H9 (cell line): ENCODE results near the gene EXOC3. TPM values are rescaled to one million over a fixed set of nuclear protein-coding genes. Genes with fewer than 3 reads are reported as not detected.

Experiments used
- DNase-seq: peaks from one replicate; pipeline ENCODE4 v3.0.0-alpha.2; 2017
- H2AFZ ChIP-seq: one replicate; pipeline ENCODE4 v1.6.1; 2013; ENCODE audit warnings: mild to moderate bottlenecking, low read length, control low read depth, moderate library complexity
- H2AK5ac ChIP-seq: 2 replicates; pipeline ENCODE4 v1.6.1; 2013; ENCODE audit warnings: low read length, control low read depth, mixed read lengths; ENCODE audit not compliant: insufficient read length
- H2BK120ac ChIP-seq: one replicate; pipeline ENCODE4 v1.6.1; 2013; ENCODE audit warnings: low read depth, mild to moderate bottlenecking, low read length, control low read depth, inconsistent platforms; ENCODE audit not compliant: poor library complexity, severe bottlenecking
- H2BK12ac ChIP-seq: 2 replicates; pipeline ENCODE4 v1.6.1; 2013; ENCODE audit warnings: low read length, control low read depth, mixed read lengths, low read depth; ENCODE audit not compliant: insufficient read length
- H2BK15ac ChIP-seq: 2 replicates; pipeline ENCODE4 v1.6.1; 2013; ENCODE audit warnings: low read depth, low read length, control low read depth
- H2BK20ac ChIP-seq: one replicate; pipeline ENCODE4 v1.6.1; 2013; ENCODE audit warnings: low read depth, mild to moderate bottlenecking, low read length, control low read depth, inconsistent platforms; ENCODE audit not compliant: poor library complexity, severe bottlenecking
- H2BK5ac ChIP-seq: 2 replicates; pipeline ENCODE4 v1.6.1; 2013; ENCODE audit warnings: low read length, control low read depth, mixed read lengths; ENCODE audit not compliant: insufficient read length
- H3K14ac ChIP-seq: 2 replicates; pipeline ENCODE4 v1.6.1; 2013; ENCODE audit warnings: low read length, control low read depth; ENCODE audit not compliant: insufficient read depth
- H3K18ac ChIP-seq: 2 replicates; pipeline ENCODE4 v1.6.1; 2013; ENCODE audit warnings: low read depth, mild to moderate bottlenecking, mixed read lengths, low read length, control low read depth; ENCODE audit not compliant: insufficient read length
- H3K23ac ChIP-seq: 2 replicates; pipeline ENCODE4 v1.6.1; 2013; ENCODE audit warnings: low read length, control low read depth, mixed read lengths, low read depth; ENCODE audit not compliant: insufficient read length
- H3K23me2 ChIP-seq: 2 replicates; pipeline ENCODE4 v1.6.1; 2013; ENCODE audit warnings: low read depth, mild to moderate bottlenecking, mixed read lengths, low read length, control low read depth; ENCODE audit not compliant: insufficient read length, poor library complexity, severe bottlenecking
- H3K27ac ChIP-seq: 2 replicates; pipeline ENCODE4 v1.5.1; 2013; ENCODE audit warnings: low read length, control low read depth, mixed read lengths, low read depth; ENCODE audit not compliant: insufficient read length
- H3K27me3 ChIP-seq: 2 replicates; pipeline ENCODE4 v1.6.1; 2013; ENCODE audit warnings: low read length, control low read depth, inconsistent platforms; ENCODE audit not compliant: insufficient read depth
- H3K4ac ChIP-seq: 2 replicates; pipeline ENCODE4 v1.6.1; 2013; ENCODE audit warnings: low read depth, mild to moderate bottlenecking, control low read depth, inconsistent platforms, low read length, moderate library complexity
- H3K4me1 ChIP-seq: 2 replicates; pipeline ENCODE4 v1.6.1; 2013; ENCODE audit warnings: low read length, control low read depth, inconsistent platforms; ENCODE audit not compliant: insufficient read depth
- H3K4me2 ChIP-seq: 2 replicates; pipeline ENCODE4 v1.6.1; 2013; ENCODE audit warnings: low read length, control low read depth, mixed read lengths; ENCODE audit not compliant: insufficient read length, insufficient read depth
- H3K56ac ChIP-seq: 2 replicates; pipeline ENCODE4 v1.6.1; 2013; ENCODE audit warnings: low read depth, mild to moderate bottlenecking, mixed read lengths, low read length, control low read depth; ENCODE audit not compliant: insufficient read length
- H3K79me1 ChIP-seq: 2 replicates; pipeline ENCODE4 v1.6.1; 2013; ENCODE audit warnings: low read depth, mild to moderate bottlenecking, moderate library complexity, low read length, control low read depth, inconsistent platforms; ENCODE audit not compliant: insufficient read depth, poor library complexity, severe bottlenecking
- H3K79me2 ChIP-seq: 2 replicates; pipeline ENCODE4 v1.6.1; 2013; ENCODE audit warnings: low read length, control low read depth, inconsistent platforms; ENCODE audit not compliant: insufficient read depth
- H3K9ac ChIP-seq: 2 replicates; pipeline ENCODE4 v1.6.1; 2013; ENCODE audit warnings: low read length, control low read depth, mixed read lengths; ENCODE audit not compliant: insufficient read length; ENCODE audit errors: extremely low read depth
- H3K9me3 ChIP-seq: one replicate; pipeline ENCODE4 v1.6.1; 2013; ENCODE audit warnings: low read depth, low read length, inconsistent platforms; ENCODE audit not compliant: control insufficient read depth
- H3T11ph ChIP-seq: one replicate; pipeline ENCODE4 v1.6.1; 2013; ENCODE audit warnings: mild to moderate bottlenecking, low read length, control low read depth, inconsistent platforms
- H4K20me1 ChIP-seq: one replicate; pipeline ENCODE4 v1.6.1; 2013; ENCODE audit not compliant: control insufficient read depth, insufficient read length, insufficient read depth
- H4K5ac ChIP-seq: 2 replicates; pipeline ENCODE4 v1.6.1; 2013; ENCODE audit warnings: low read depth, mild to moderate bottlenecking, mixed read lengths, low read length, control low read depth; ENCODE audit not compliant: insufficient read length
- H4K8ac ChIP-seq: replicated peaks from 2 replicates; pipeline ENCODE4 v1.6.1; 2013; ENCODE audit warnings: low read length, control low read depth, mixed read lengths, low read depth; ENCODE audit not compliant: insufficient read length
- H4K91ac ChIP-seq: 2 replicates; pipeline ENCODE4 v1.6.1; 2013; ENCODE audit warnings: low read depth, mild to moderate bottlenecking, moderate library complexity, mixed read lengths, low read length, control low read depth; ENCODE audit not compliant: insufficient read length
- H3K27ac Mint-ChIP-seq, 3 experiments: 2 replicates in 2 of 3; 3 replicates in 1 of 3; pipeline ENCODE4 v1.8.0; 2020 to 2021; ENCODE audit warnings: mixed read lengths in 3 of 3, mild to moderate bottlenecking in 1 of 3, moderate library complexity in 1 of 3
- H3K27me3 Mint-ChIP-seq: 2 replicates; pipeline ENCODE4 v1.8.0; 2021; ENCODE audit warnings: low read depth, mild to moderate bottlenecking, moderate library complexity, mixed read lengths
- H3K36me3 Mint-ChIP-seq, 3 experiments: 2 replicates in 2 of 3; 3 replicates in 1 of 3; pipeline ENCODE4 v1.8.0; 2020 to 2021; ENCODE audit warnings: low read depth in 3 of 3, mixed read lengths in 3 of 3; ENCODE audit not compliant: insufficient read depth in 1 of 3
- H3K4me1 Mint-ChIP-seq, 2 experiments: 2 replicates each; pipeline ENCODE4 v1.8.0; 2020; ENCODE audit warnings: mixed read lengths in 2 of 2
- H3K4me3 Mint-ChIP-seq, 2 experiments: 2 replicates in 1 of 2; 3 replicates in 1 of 2; pipeline ENCODE4 v1.8.0; 2020 to 2021; ENCODE audit warnings: mild to moderate bottlenecking in 2 of 2, mixed read lengths in 2 of 2, moderate library complexity in 1 of 2
- H3K9me3 Mint-ChIP-seq, 2 experiments: 2 replicates in 1 of 2; 3 replicates in 1 of 2; pipeline ENCODE4 v1.8.0; 2020; ENCODE audit warnings: mild to moderate bottlenecking in 2 of 2, mixed read lengths in 2 of 2, moderate library complexity in 1 of 2
- CTCF ChIP-seq: fragments of 200-600 bp; sonication (generic); conservative IDR thresholded peaks from 3 replicates; pipeline ENCODE4 v1.8.0; 2021; ENCODE audit warnings: antibody characterized with exemption, mild to moderate bottlenecking
- WGBS: extraction: QIAGEN DNeasy Blood & Tissue Kit; methylation state at CpG from one replicate; pipeline ENCODE4 v1.1.7; 2013; ENCODE audit warnings: missing lambda C conversion rate, low lambda C conversion rate, mixed read lengths; ENCODE audit not compliant: insufficient read length; ENCODE audit errors: extremely low coverage; 5-methylcytosine and 5-hydroxymethylcytosine counted together
- total RNA-seq: library from RNA; stranded (reverse); gene quantifications from 2 replicates; pipeline ENCODE4 v1.2.1, GENCODE V29; 2021

The EXOC3 gene
- total RNA-seq, 1 experiment from 2014 or later: 36.7 TPM

GRCh38 chr5:492314-492893, 49.4 kb downstream of the EXOC3 start:
- H3K9me3 Mint-ChIP-seq: no peaks in the 10 kb centered on the region; a peak in 2 of 5 replicates

More at GRCh38 chr5:492314-492893, 49.4 kb downstream of the EXOC3 start:
- no peaks in the 10 kb centered on the region for H3K9me3 ChIP-seq
- H3K27ac Mint-ChIP-seq: no peak overlapping the region; a peak in 1 of 7 replicates
- no peak overlapping the region for H2BK5ac ChIP-seq
- peaks cover 49% of the 10 kb centered on the region for H3K27me3 Mint-ChIP-seq
- H2BK20ac ChIP-seq: no peak overlapping the region
- no peaks in the 10 kb centered on the region for H3K79me2 ChIP-seq
- H4K20me1 ChIP-seq: no peaks in the 10 kb centered on the region
- no peaks in the 10 kb centered on the region; the same call in 1 of the 2 replicates for H3K4me1 ChIP-seq
- no peak for DNase-seq
- peaks cover 9 to 21% of the 10 kb centered on the region in 2 experiments for H3K4me1 Mint-ChIP-seq
- no peak overlapping the region for H3K4me3 Mint-ChIP-seq
- no CpG with 5 or more reads among the region's 18 CpGs for WGBS
- no peak overlapping the region for H3K18ac ChIP-seq
- no peak overlapping the region for H2BK120ac ChIP-seq
- no peak overlapping the region for H4K8ac ChIP-seq
- no peak overlapping the region for H4K91ac ChIP-seq
- H3K14ac ChIP-seq: no peak overlapping the region
- H3T11ph ChIP-seq: no peak overlapping the region
- no peak overlapping the region for H3K23ac ChIP-seq
- no peak overlapping the region for H2AK5ac ChIP-seq
- no peaks in the 10 kb centered on the region; a peak in 1 of 7 replicates for H3K36me3 Mint-ChIP-seq
- H2BK12ac ChIP-seq: no peak overlapping the region
- H3K4me2 ChIP-seq: no peak overlapping the region
- H3K27me3 ChIP-seq: peaks cover 39% of the 10 kb centered on the region; the same call in 1 of the 2 replicates
- TF ChIP-seq CTCF: no peak
- no peak overlapping the region for H3K9ac ChIP-seq
- H3K79me1 ChIP-seq: no peaks in the 10 kb centered on the region
- no peak overlapping the region for H2AFZ ChIP-seq
- H3K27ac ChIP-seq: no peak overlapping the region
- no peak overlapping the region for H4K5ac ChIP-seq
- H3K4ac ChIP-seq: no peak overlapping the region
- no peak overlapping the region for H3K56ac ChIP-seq
- no peaks in the 10 kb centered on the region for H3K23me2 ChIP-seq
- no peak overlapping the region for H2BK15ac ChIP-seq
